H1 (cell line): ENCODE data around the gene CIC.

ENCODE experiments used
- EZH2 ChIP-seq: fragments of 200-600 bp; sonication (generic); IDR thresholded peaks from 2 replicates; pipeline ENCODE4 v1.7.1; 2012; ENCODE audit warnings: low read depth, mild to moderate bottlenecking, moderate library complexity, low read length, inconsistent platforms; ENCODE audit not compliant: severe bottlenecking
- RAD21 ChIP-seq, 2 experiments: IDR thresholded peaks in 1 of 2; conservative IDR thresholded peaks in 1 of 2; 2 replicates each; pipeline ENCODE4 v1.6.1; 2011; ENCODE audit warnings: low read depth in 2 of 2, low read length in 2 of 2, improper control_type of control experiment in 1 of 2, inconsistent platforms in 1 of 2, mild to moderate bottlenecking in 1 of 2, moderate library complexity in 1 of 2
- TF ChIP-seq, protein P1 (sequence below): IDR thresholded peaks from 2 replicates; pipeline ENCODE4 v1.6.1; 2012; ENCODE audit warnings: low read length, inconsistent platforms

DNA sequence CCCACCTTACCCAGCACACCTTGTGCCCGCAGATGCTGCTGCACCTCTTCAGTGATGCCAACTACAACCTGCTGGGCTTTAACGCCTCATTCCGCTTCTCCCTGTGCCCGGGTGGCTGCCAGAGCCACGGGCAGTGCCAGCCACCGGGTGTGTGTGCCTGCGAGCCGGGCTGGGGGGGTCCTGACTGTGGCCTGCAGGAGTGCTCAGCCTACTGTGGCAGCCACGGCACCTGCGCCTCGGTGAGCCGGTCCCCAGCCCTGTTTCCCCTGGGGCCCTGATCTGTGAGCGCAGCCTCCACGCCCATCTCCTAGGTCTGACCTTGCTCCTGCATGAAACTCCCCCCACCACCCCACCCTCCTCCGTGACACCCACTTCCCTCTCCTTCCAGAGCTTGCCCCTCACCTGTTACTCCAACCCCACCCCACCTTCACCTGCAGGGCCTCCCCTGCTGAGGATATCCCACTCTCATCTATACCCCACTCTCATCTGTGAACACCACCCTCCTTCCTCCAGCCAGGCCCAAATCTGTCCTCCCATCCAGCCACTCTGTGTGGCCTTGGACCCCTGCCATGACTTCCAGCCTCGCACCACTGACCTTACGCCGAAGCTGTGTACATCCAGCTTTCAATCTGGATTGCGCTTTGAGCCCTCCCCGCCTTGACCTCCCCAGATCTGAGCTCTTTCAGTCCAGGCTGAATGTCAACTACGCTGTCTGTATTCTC lies 65.1 kb downstream of the CIC start:
- TF ChIP-seq, protein P1, sequence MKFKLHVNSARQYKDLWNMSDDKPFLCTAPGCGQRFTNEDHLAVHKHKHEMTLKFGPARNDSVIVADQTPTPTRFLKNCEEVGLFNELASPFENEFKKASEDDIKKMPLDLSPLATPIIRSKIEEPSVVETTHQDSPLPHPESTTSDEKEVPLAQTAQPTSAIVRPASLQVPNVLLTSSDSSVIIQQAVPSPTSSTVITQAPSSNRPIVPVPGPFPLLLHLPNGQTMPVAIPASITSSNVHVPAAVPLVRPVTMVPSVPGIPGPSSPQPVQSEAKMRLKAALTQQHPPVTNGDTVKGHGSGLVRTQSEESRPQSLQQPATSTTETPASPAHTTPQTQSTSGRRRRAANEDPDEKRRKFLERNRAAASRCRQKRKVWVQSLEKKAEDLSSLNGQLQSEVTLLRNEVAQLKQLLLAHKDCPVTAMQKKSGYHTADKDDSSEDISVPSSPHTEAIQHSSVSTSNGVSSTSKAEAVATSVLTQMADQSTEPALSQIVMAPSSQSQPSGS, result no peak
- no peak for TF ChIP-seq EZH2
- TF ChIP-seq RAD21 (IDR thresholded peaks at IDR 0.05 in 1 of 2, conservative IDR thresholded peaks at IDR 0.05 in 1 of 2; ENCODE audit: low read depth in 2 of 2, low read length in 2 of 2), result no peak
